ENCODE measurements around the gene TREM2. TPM values are rescaled to one million over a fixed set of nuclear protein-coding genes. Genes with fewer than 3 reads are reported as not detected.

The TREM2 gene
- total RNA-seq, 2 donors from 2014 or later = 3.6 TPM

DNA sequence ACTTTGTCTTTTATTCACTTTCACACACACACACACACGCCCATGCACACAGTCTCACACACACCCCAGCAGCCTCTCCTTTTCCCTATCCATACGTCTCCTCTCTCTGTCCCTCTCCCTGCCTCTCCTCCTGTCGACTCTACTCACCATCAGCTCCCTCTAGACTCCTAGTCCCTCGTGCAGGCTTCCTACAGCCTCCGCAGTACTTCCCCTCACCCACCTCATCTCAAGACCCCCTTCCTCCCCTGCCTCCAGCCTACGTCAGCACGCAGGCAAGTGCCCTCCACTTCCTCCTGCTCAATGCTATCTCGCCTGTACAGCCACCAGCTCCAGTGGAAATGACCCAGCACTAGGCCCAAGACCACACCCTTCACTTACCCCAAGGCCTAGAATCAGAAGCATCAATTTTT is 38.9 kb upstream of the TREM2 start:
- H3K36me3 ChIP-seq (replicated peaks in 1 of 2; ENCODE audit: insufficient read depth in 1 of 2, low read depth in 2 of 2) = no peaks in the 10 kb centered on the region
- no peaks in the 10 kb centered on the region for H3K4me1 ChIP-seq
- no peak for ATAC-seq
- no peaks in the 10 kb centered on the region for H3K27me3 ChIP-seq
- H3K9me3 ChIP-seq = no peaks in the 10 kb centered on the region
- H3K4me3 ChIP-seq = no peak overlapping the region
- intact Hi-C loops (cut with DNase I) = no loop called here
- TF ChIP-seq CTCF (IDR thresholded peaks at IDR 0.05) (no peak), POLR2A (IDR thresholded peaks at IDR 0.05) (no peak)
- 47 to 62% methylated on average over 8 of the region's 8 CpGs for WGBS, 2 donors
- no peak for DNase-seq
- H3K27ac ChIP-seq = no peak overlapping the region

DNA sequence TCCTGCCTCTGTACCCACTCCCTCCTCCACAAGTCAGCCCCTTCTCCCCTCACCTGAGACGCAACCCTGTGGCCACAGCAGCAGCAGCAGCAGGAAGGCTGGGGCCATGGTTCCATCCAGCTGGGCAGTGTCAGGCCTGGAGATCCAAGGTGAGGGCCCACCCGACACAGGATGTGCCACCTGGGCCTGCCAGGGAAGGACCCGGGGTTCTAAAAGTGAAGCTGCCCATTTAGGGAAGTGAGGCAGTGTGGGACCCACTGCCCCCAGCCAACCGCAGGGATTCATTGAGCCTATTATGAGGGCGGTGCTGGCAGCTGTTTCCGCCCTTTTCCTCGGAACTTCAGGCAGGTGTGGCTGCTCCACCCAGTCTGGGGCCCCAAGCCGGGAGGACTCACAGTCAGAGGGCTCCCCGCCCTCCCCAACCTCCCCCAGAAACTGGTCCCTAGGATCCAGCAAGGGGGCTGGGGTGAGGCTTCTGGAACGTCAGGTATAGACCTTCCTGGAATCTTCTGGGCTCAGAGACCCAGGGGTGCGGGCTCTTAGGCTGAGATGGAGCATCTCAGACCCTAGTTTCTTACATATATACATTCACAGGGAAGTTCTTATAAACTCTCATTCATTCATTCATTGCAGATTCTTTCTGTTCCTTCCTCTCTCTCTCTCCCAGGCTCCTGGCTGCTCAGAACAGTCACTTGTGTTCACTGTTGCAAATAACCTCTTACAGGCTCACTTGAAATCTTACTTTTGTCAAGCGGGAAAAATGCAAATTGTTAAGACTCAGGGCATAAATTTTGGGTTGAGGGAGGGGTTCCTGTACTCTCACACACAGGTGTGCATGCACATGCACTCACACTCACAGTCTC is 38.2 kb upstream of the TREM2 start, which contains the start of gene TREML2:
TREML2 (minus strand) TSS at position 249 of the 863 bp plus-strand sequence; CDS start at position 108, 141 bp downstream.
- Histone ChIP-seq H3K36me3 (replicated peaks in 1 of 2; ENCODE audit: insufficient read depth in 1 of 2, low read depth in 2 of 2) (no peaks in the 10 kb centered on the region), H3K27ac (peak within 1 kb of the TSS in 2 of 4 donors; percentile 16 to 50), H3K4me3 (no peak within 1 kb of the TSS), H3K9me3 (no peaks in the 10 kb centered on the region), H3K27me3 (no peaks in the 10 kb centered on the region), H3K4me1 (no peaks in the 10 kb centered on the region)
- intact Hi-C loops (cut with DNase I) = no loop called here
- ATAC-seq = no peak
- no peak for TF ChIP-seq POLR2A (IDR thresholded peaks at IDR 0.05)
- TF ChIP-seq CTCF (IDR thresholded peaks at IDR 0.05) = no peak
- DNase-seq = peak in 1 of 4 donors; percentile 10
- WGBS, 2 donors = 54 to 77% methylated on average over 9 to 12 of the region's 12 CpGs

GRCh38 chr6:41200296-41200900 is 37.5 kb upstream of the TREM2 start:
- WGBS, 2 donors = 81 to 92% methylated on average over 2 of the region's 2 CpGs
- intact Hi-C loops (cut with DNase I) = no loop called here
- no peak for TF ChIP-seq POLR2A (IDR thresholded peaks at IDR 0.05)
- TF ChIP-seq CTCF (IDR thresholded peaks at IDR 0.05) = no peak
- Histone ChIP-seq H3K4me1 (no peaks in the 10 kb centered on the region), H3K4me3 (no peak overlapping the region), H3K27me3 (no peaks in the 10 kb centered on the region), H3K9me3 (no peaks in the 10 kb centered on the region), H3K27ac (peak overlapping the region in 2 of 4 donors; percentile 16 to 50), H3K36me3 (replicated peaks in 1 of 2; ENCODE audit: insufficient read depth in 1 of 2, low read depth in 2 of 2) (no peaks in the 10 kb centered on the region)
- peak in 1 of 4 donors; percentile 54 for DNase-seq
- ATAC-seq = no peak

DNA sequence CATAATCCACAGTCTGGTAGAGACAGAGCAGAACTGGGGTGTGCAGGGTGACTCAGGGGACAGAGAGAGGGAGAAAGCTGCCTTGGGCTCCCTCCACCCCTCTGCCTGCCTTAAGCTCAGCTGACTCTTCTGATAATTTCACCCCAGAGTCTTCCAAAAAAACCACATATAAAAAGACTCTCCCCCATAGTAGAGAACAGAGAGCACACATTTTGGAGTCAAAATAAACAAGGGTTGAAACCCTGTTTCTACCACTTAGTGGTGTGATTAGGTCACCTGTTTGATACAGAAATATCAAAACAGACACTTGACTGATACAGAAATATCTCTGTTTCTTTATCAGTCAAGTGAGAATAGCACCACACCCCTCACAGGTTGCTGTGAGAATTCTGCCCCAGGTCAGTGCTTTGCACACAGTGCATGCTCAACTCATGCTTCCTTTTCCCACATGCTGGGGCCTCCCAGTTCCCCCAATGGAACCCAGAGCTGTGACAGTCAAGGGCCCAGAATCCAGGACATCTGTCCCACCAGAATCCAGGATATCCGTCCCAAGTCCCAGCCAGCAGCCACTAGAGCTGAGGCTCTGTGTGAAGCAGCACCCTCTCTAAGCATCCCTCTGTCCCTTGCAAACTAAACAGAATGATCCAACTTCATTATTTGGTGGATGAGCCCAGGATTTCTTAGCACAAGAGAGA is 36.8 kb upstream of the TREM2 start:
- peak overlapping the region in 1 of 4 donors; percentile 50 for H3K27ac ChIP-seq
- DNase-seq = no peak
- intact Hi-C loops (cut with DNase I) = no loop called here
- no peaks in the 10 kb centered on the region for H3K36me3 ChIP-seq (replicated peaks in 1 of 2; ENCODE audit: insufficient read depth in 1 of 2, low read depth in 2 of 2)
- TF ChIP-seq CTCF (IDR thresholded peaks at IDR 0.05) (no peak), POLR2A (IDR thresholded peaks at IDR 0.05) (no peak)
- ATAC-seq = no peak
- no peaks in the 10 kb centered on the region for H3K4me1 ChIP-seq
- H3K27me3 ChIP-seq = no peaks in the 10 kb centered on the region
- H3K4me3 ChIP-seq = no peak overlapping the region
- 87 to 88% methylated on average over 1 of the region's 1 CpG for WGBS, 2 donors
- no peaks in the 10 kb centered on the region for H3K9me3 ChIP-seq

All from body of pancreas (tissue), 4 donors.